HEK293 (cell line): Measurements from ENCODE around the gene NOC2L.

Source experiments
- CTCF ChIP-seq: fragments of 450-650 bp; formaldehyde crosslinking; IDR thresholded peaks from 2 replicates; pipeline ENCODE4 v1.5.1; 2016; ENCODE audit warnings: missing biosample characterization, missing genetic modification characterization
- FEZF1 ChIP-seq: fragments of 450-650 bp; formaldehyde crosslinking; IDR thresholded peaks from 2 replicates; pipeline ENCODE4 v1.5.1; 2016; ENCODE audit warnings: missing biosample characterization, missing genetic modification characterization
- GLI2 ChIP-seq: fragments of 450-650 bp; formaldehyde crosslinking; IDR thresholded peaks from 2 replicates; pipeline ENCODE4; 2017; ENCODE audit warnings: missing biosample characterization, missing genetic modification characterization, low read depth, borderline replicate concordance
- KLF9 ChIP-seq: fragments of 450-650 bp; formaldehyde crosslinking; IDR thresholded peaks from 2 replicates; pipeline ENCODE4 v1.5.1; 2016; ENCODE audit warnings: missing biosample characterization, missing genetic modification characterization, low read depth
- REPIN1 ChIP-seq: fragments of 450-650 bp; formaldehyde crosslinking; IDR thresholded peaks from 2 replicates; pipeline ENCODE4 v1.5.1; 2017; ENCODE audit warnings: missing biosample characterization, missing genetic modification characterization, low read depth
- SALL2 ChIP-seq: fragments of 450-650 bp; formaldehyde crosslinking; IDR thresholded peaks from 2 replicates; pipeline ENCODE4 v1.5.0; 2017; ENCODE audit warnings: missing biosample characterization, mild to moderate bottlenecking, missing genetic modification characterization, borderline replicate concordance
- YY1 ChIP-seq: fragments of 450-650 bp; formaldehyde crosslinking; IDR thresholded peaks from 2 replicates; pipeline ENCODE4 v1.5.1; 2018; ENCODE audit warnings: missing biosample characterization, missing genetic modification characterization
- ZBTB26 ChIP-seq: fragments of 450-650 bp; formaldehyde crosslinking; optimal IDR thresholded peaks from 2 replicates; pipeline ENCODE3; 2016; ENCODE audit warnings: missing biosample characterization, mild to moderate bottlenecking, missing genetic modification characterization
- ZNF626 ChIP-seq: fragments of 450-650 bp; sonication (Bioruptor Pico); formaldehyde crosslinking; IDR thresholded peaks from 2 replicates; pipeline ENCODE4 v1.5.1; 2018; ENCODE audit warnings: missing biosample characterization, missing genetic modification characterization, inconsistent platforms
- ZNF654 ChIP-seq: fragments of 450-650 bp; formaldehyde crosslinking; IDR thresholded peaks from 2 replicates; pipeline ENCODE4 v1.5.1; 2016; ENCODE audit warnings: low read depth, missing biosample characterization, missing genetic modification characterization
- TF ChIP-seq, protein P1 (sequence below): fragments of 450-650 bp; IDR thresholded peaks from 2 replicates; pipeline ENCODE4 v1.5.1; 2018; ENCODE audit warnings: missing biosample characterization, missing genetic modification characterization

DNA sequence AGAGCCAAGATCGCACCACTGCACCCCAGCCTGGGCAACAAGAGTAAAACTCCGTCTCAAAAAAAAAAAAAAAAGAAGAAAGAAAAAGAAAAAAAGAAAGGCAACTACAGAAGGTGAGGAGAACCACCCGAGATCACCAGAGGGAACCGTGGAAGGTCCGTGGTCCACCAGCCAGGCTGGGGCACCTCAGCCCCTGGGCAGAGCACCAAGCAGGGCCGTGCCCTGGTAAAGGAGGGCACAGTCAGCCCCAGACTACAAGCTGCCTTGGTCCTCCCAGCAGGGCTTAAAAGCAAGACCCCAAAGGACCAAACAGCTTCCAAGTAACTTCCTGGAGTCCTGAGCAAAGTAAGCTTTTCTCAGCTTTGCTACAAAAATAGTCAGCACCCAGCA, 44.2 kb downstream of the NOC2L start:
- TF ChIP-seq CTCF (tag by site-specific recombination) (no peak), GLI2 (no peak), ZNF654 (tag by site-specific recombination) (no peak), KLF9 (no peak), REPIN1 (tag by site-specific recombination) (no peak), YY1 (tag by site-specific recombination) (no peak), ZNF626 (tag by site-specific recombination) (no peak), FEZF1 (tag by site-specific recombination) (no peak), SALL2 (no peak), ZBTB26 (tag by site-specific recombination) (no peak)
- TF ChIP-seq, protein P1, sequence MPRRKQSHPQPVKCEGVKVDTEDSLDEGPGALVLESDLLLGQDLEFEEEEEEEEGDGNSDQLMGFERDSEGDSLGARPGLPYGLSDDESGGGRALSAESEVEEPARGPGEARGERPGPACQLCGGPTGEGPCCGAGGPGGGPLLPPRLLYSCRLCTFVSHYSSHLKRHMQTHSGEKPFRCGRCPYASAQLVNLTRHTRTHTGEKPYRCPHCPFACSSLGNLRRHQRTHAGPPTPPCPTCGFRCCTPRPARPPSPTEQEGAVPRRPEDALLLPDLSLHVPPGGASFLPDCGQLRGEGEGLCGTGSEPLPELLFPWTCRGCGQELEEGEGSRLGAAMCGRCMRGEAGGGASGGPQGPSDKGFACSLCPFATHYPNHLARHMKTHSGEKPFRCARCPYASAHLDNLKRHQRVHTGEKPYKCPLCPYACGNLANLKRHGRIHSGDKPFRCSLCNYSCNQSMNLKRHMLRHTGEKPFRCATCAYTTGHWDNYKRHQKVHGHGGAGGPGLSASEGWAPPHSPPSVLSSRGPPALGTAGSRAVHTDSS (tag by site-specific recombination), result no peak
